Vagina (tissue), 2 donors: ENCODE measurements around the gene B3GAT2.

ENCODE experiments used
- CTCF ChIP-seq, 3 experiments: fragments of 450-650 bp in 2 of 3; fragments of 200-600 bp in 1 of 3; sonication (generic) in 1 of 3; IDR thresholded peaks; one replicate each; pipeline ENCODE4 v1.5.1; 2017 to 2019; ENCODE audit warnings: antibody characterized with exemption in 3 of 3, mild to moderate bottlenecking in 2 of 3, moderate library complexity in 2 of 3
- POLR2A ChIP-seq, 2 donors: fragments of 450-650 bp; IDR thresholded peaks; one replicate each; pipeline ENCODE4 v1.6.1; 2017; ENCODE audit warnings: antibody characterized with exemption in 2 of 2, mild to moderate bottlenecking in 2 of 2, moderate library complexity in 2 of 2

GRCh38 chr6:70841112-70841511, 115.7 kb downstream of the B3GAT2 start:
- no peak for TF ChIP-seq CTCF (IDR thresholded peaks at IDR 0.05)
- TF ChIP-seq POLR2A (IDR thresholded peaks at IDR 0.05) = no peak
